ENCODE results near the gene PCDHA4.
"Not testable (repeated sequence)": the region's sequence is repeated elsewhere in the genome, so short reads cannot be mapped to it uniquely, and the experiment has no call there.

Gene PCDHA4

DNA sequence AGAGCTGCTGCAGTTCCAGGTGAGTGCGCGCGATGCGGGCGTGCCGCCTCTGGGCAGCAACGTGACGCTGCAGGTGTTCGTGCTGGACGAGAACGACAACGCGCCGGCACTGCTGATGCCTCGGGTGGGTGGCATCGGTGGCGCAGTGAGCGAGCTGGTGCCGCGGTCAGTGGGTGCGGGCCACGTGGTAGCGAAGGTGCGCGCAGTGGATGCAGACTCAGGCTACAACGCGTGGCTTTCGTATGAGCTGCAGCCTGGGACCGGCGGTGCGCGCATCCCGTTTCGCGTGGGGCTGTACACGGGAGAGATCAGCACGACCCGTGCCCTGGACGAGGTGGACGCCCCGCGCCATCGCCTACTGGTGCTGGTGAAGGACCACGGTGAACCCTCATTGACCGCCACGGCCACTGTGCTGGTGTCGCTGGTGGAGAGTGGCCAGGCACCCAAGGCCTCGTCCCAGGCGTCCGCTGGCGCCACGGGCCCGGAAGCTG, 4.0 kb upstream of the PCDHA4 start:
- TF ChIP-seq EZH2phosphoT487 (IDR thresholded peaks at IDR 0.05; ENCODE audit: borderline replicate concordance): no peak
- TF ChIP-seq, protein P1, sequence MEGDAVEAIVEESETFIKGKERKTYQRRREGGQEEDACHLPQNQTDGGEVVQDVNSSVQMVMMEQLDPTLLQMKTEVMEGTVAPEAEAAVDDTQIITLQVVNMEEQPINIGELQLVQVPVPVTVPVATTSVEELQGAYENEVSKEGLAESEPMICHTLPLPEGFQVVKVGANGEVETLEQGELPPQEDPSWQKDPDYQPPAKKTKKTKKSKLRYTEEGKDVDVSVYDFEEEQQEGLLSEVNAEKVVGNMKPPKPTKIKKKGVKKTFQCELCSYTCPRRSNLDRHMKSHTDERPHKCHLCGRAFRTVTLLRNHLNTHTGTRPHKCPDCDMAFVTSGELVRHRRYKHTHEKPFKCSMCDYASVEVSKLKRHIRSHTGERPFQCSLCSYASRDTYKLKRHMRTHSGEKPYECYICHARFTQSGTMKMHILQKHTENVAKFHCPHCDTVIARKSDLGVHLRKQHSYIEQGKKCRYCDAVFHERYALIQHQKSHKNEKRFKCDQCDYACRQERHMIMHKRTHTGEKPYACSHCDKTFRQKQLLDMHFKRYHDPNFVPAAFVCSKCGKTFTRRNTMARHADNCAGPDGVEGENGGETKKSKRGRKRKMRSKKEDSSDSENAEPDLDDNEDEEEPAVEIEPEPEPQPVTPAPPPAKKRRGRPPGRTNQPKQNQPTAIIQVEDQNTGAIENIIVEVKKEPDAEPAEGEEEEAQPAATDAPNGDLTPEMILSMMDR (conservative IDR thresholded peaks at IDR 0.05; ENCODE audit: low read length): no peak

DNA sequence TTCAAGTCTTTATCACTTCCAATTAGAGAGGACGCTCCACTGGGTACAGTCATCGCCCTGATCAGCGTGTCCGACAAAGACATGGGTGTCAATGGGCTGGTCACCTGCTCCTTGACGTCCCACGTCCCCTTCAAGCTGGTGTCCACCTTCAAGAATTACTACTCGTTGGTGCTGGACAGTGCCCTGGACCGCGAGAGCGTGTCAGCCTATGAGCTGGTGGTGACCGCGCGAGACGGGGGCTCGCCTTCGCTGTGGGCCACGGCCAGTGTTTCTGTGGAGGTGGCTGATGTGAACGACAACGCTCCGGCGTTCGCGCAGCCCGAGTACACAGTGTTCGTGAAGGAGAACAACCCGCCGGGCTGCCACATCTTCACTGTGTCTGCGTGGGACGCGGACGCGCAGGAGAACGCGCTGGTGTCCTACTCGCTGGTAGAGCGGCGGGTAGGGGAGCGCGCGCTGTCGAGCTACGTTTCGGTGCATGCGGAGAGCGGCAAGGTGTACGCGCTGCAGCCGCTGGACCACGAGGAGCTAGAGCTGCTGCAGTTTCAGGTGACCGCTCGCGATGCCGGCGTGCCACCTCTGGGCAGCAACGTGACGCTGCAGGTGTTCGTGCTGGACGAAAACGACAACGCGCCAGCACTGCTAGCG, 1.5 kb downstream of the PCDHA4 start:
- not testable (repeated sequence) for H3K4me3 ChIP-seq (ENCODE audit: low read length, poor library complexity, severe bottlenecking); H3F3A ChIP-seq (ENCODE audit: low read depth); H3K9me2 ChIP-seq (replicated peaks; ENCODE audit: low read depth, low read length); H4K20me1 ChIP-seq (ENCODE audit: insufficient read depth, low read length, poor library complexity, severe bottlenecking); H2AFZ ChIP-seq (ENCODE audit: low read length); H3K79me2 ChIP-seq (ENCODE audit: insufficient read depth, low read length); H3K27me3 ChIP-seq (ENCODE audit: insufficient read depth, low read length, poor library complexity, severe bottlenecking); H3K9ac ChIP-seq (ENCODE audit: low read depth, low read length, poor library complexity, severe bottlenecking); H3K4me1 ChIP-seq (ENCODE audit: insufficient read depth, low read length, poor library complexity, severe bottlenecking); H3K9me3 ChIP-seq (ENCODE audit: insufficient read depth, low read depth, low read length); H3K36me3 ChIP-seq (ENCODE audit: insufficient read depth, low read length); H3K4me2 ChIP-seq (ENCODE audit: low read depth, low read length, poor library complexity, severe bottlenecking)

More for the DNA sequence above, 4.0 kb upstream of the PCDHA4 start:
- no peak overlapping the region for H3K4me2 ChIP-seq (ENCODE audit: low read depth, low read length, poor library complexity, severe bottlenecking)
- no peaks in the 10 kb centered on the region for H3K4me1 ChIP-seq (ENCODE audit: insufficient read depth, low read length, poor library complexity, severe bottlenecking)
- H3K9me2 ChIP-seq (replicated peaks; ENCODE audit: low read depth, low read length): no peaks in the 10 kb centered on the region
- H3K9me3 ChIP-seq (ENCODE audit: insufficient read depth, low read depth, low read length): no peaks in the 10 kb centered on the region
- no peaks in the 10 kb centered on the region for H3K79me2 ChIP-seq (ENCODE audit: insufficient read depth, low read length)
- no peaks in the 10 kb centered on the region for H3K36me3 ChIP-seq (ENCODE audit: insufficient read depth, low read length)
- H3K27me3 ChIP-seq (ENCODE audit: insufficient read depth, low read length, poor library complexity, severe bottlenecking): no peaks in the 10 kb centered on the region
- H3K9ac ChIP-seq (ENCODE audit: low read depth, low read length, poor library complexity, severe bottlenecking): no peak overlapping the region
- no peak overlapping the region for H3K4me3 ChIP-seq (ENCODE audit: low read length, poor library complexity, severe bottlenecking)
- no peak overlapping the region for H2AFZ ChIP-seq (ENCODE audit: low read length)
- H3F3A ChIP-seq (ENCODE audit: low read depth): no peaks in the 10 kb centered on the region
- H4K20me1 ChIP-seq (ENCODE audit: insufficient read depth, low read length, poor library complexity, severe bottlenecking): no peaks in the 10 kb centered on the region

DNA sequence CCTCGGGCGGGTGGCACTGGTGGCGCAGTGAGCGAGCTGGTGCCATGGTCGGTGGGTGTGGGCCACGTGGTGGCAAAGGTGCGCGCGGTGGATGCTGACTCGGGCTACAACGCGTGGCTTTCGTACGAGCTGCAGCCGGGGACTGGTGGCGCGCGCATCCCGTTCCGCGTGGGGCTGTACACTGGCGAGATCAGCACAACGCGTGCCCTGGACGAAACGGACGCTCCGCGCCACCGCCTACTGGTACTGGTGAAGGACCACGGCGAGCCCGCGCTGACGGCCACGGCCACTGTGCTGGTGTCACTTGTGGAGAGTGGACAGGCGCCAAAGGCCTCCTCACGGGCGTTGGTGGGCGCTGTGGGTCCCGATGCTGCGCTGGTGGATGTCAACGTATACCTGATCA, 2.0 kb downstream of the PCDHA4 start:
- H3K4me2 ChIP-seq (ENCODE audit: low read depth, low read length, poor library complexity, severe bottlenecking): no peak overlapping the region
- H4K20me1 ChIP-seq (ENCODE audit: insufficient read depth, low read length, poor library complexity, severe bottlenecking): no peaks in the 10 kb centered on the region
- TF ChIP-seq, protein P1 (conservative IDR thresholded peaks at IDR 0.05; ENCODE audit: low read length): no peak
- no peak for TF ChIP-seq EZH2phosphoT487 (IDR thresholded peaks at IDR 0.05; ENCODE audit: borderline replicate concordance)
- H3K9me3 ChIP-seq (ENCODE audit: insufficient read depth, low read depth, low read length): no peaks in the 10 kb centered on the region
- H3K79me2 ChIP-seq (ENCODE audit: insufficient read depth, low read length): no peaks in the 10 kb centered on the region
- no peak overlapping the region for H3K4me3 ChIP-seq (ENCODE audit: low read length, poor library complexity, severe bottlenecking)
- no peaks in the 10 kb centered on the region for H3F3A ChIP-seq (ENCODE audit: low read depth)
- H3K36me3 ChIP-seq (ENCODE audit: insufficient read depth, low read length): no peaks in the 10 kb centered on the region
- no peaks in the 10 kb centered on the region for H3K9me2 ChIP-seq (replicated peaks; ENCODE audit: low read depth, low read length)
- H2AFZ ChIP-seq (ENCODE audit: low read length): no peak overlapping the region
- no peaks in the 10 kb centered on the region for H3K4me1 ChIP-seq (ENCODE audit: insufficient read depth, low read length, poor library complexity, severe bottlenecking)
- no peak overlapping the region for H3K9ac ChIP-seq (ENCODE audit: low read depth, low read length, poor library complexity, severe bottlenecking)
- H3K27me3 ChIP-seq (ENCODE audit: insufficient read depth, low read length, poor library complexity, severe bottlenecking): no peaks in the 10 kb centered on the region

Data from Loucy (cell line).